Neuronal stem cell (in vitro differentiated cells): Measurements from ENCODE around the gene GRAP2.

Source experiments
- DNase-seq: peaks from one replicate; pipeline ENCODE4 v3.0.0-alpha.2; 2013; ENCODE audit warnings: low spot score
- H2AFZ ChIP-seq: one replicate; pipeline ENCODE4 v1.6.1; 2013; ENCODE audit warnings: mild to moderate bottlenecking, low read length, inconsistent platforms
- H2AK5ac ChIP-seq: 2 replicates; pipeline ENCODE4 v1.6.1; 2013; ENCODE audit warnings: low read depth, mild to moderate bottlenecking, inconsistent platforms, low read length, moderate library complexity, mixed read lengths
- H2BK120ac ChIP-seq: 2 replicates; pipeline ENCODE4 v1.6.1; 2013; ENCODE audit warnings: low read depth, mild to moderate bottlenecking, inconsistent platforms, low read length, moderate library complexity, mixed read lengths
- H2BK12ac ChIP-seq: one replicate; pipeline ENCODE4 v1.6.1; 2013; ENCODE audit warnings: low read length, inconsistent platforms
- H2BK15ac ChIP-seq: 2 replicates; pipeline ENCODE4 v1.6.1; 2013; ENCODE audit warnings: mild to moderate bottlenecking, low read length, inconsistent platforms, mixed read lengths
- H2BK5ac ChIP-seq: one replicate; pipeline ENCODE4 v1.6.1; 2013; ENCODE audit warnings: inconsistent platforms, mild to moderate bottlenecking, low read length, moderate library complexity
- H3K14ac ChIP-seq: one replicate; pipeline ENCODE4 v1.6.1; 2013; ENCODE audit warnings: low read length, inconsistent platforms
- H3K18ac ChIP-seq: 2 replicates; pipeline ENCODE4 v1.6.1; 2013; ENCODE audit warnings: low read length, inconsistent platforms
- H3K23ac ChIP-seq: 2 replicates; pipeline ENCODE4 v1.6.1; 2013; ENCODE audit warnings: low read depth, mild to moderate bottlenecking, mixed read lengths, low read length, inconsistent platforms; ENCODE audit not compliant: poor library complexity
- H3K27ac ChIP-seq: replicated peaks from 3 replicates; pipeline ENCODE4 v1.5.1; 2013; ENCODE audit warnings: low read length, inconsistent platforms
- H3K27me3 ChIP-seq, 3 experiments: 2 replicates each; pipeline ENCODE4 v1.6.1; 2013; ENCODE audit warnings: low read length in 3 of 3, mild to moderate bottlenecking in 2 of 3, inconsistent platforms in 1 of 3, low read depth in 1 of 3, mixed read lengths in 1 of 3, moderate library complexity in 1 of 3; ENCODE audit not compliant: control insufficient read depth in 3 of 3, insufficient read depth in 3 of 3
- H3K36me3 ChIP-seq, 2 donors: replicated peaks in 1 of 2; 2 replicates each; pipeline ENCODE4 v1.6.1; 2013; ENCODE audit warnings: low read length in 2 of 2; ENCODE audit not compliant: control insufficient read depth in 2 of 2, insufficient read depth in 2 of 2
- H3K4ac ChIP-seq: 2 replicates; pipeline ENCODE4 v1.6.1; 2013; ENCODE audit warnings: inconsistent platforms, mild to moderate bottlenecking, low read length, moderate library complexity
- H3K4me1 ChIP-seq, 2 donors: 1 replicate in 1 of 2; 2 replicates in 1 of 2; pipeline ENCODE4 v1.6.1; 2013; ENCODE audit warnings: low read length in 2 of 2, low read depth in 1 of 2; ENCODE audit not compliant: control insufficient read depth in 2 of 2, insufficient read depth in 1 of 2
- H3K4me2 ChIP-seq: one replicate; pipeline ENCODE4 v1.6.1; 2013; ENCODE audit warnings: mild to moderate bottlenecking, low read length, inconsistent platforms; ENCODE audit not compliant: insufficient read depth, poor library complexity, severe bottlenecking
- H3K4me3 ChIP-seq, 2 donors: 2 replicates each; pipeline ENCODE4 v1.5.1; 2013; ENCODE audit warnings: low read length in 2 of 2, mild to moderate bottlenecking in 2 of 2, inconsistent platforms in 1 of 2, moderate library complexity in 1 of 2
- H3K79me1 ChIP-seq: one replicate; pipeline ENCODE4 v1.6.1; 2013; ENCODE audit warnings: low read depth, mild to moderate bottlenecking, inconsistent platforms, low read length, moderate library complexity
- H3K9ac ChIP-seq: one replicate; pipeline ENCODE4 v1.6.1; 2013; ENCODE audit warnings: mild to moderate bottlenecking, low read depth, low read length, inconsistent platforms; ENCODE audit not compliant: poor library complexity
- H3K9me3 ChIP-seq, 2 donors: replicated peaks in 1 of 2; 2 replicates each; pipeline versions ENCODE3 to v1.6.1; 2013; ENCODE audit warnings: low read length in 2 of 2, mild to moderate bottlenecking in 2 of 2, inconsistent platforms in 1 of 2, low read depth in 1 of 2, mixed read lengths in 1 of 2, moderate library complexity in 1 of 2; ENCODE audit not compliant: control insufficient read depth in 2 of 2, insufficient read depth in 1 of 2
- H4K8ac ChIP-seq: one replicate; pipeline ENCODE4 v1.6.1; 2013; ENCODE audit warnings: low read depth, mild to moderate bottlenecking, inconsistent platforms, low read length, moderate library complexity
- H4K91ac ChIP-seq: one replicate; pipeline ENCODE4 v1.6.1; 2013; ENCODE audit warnings: low read length, low read depth, mild to moderate bottlenecking, inconsistent platforms; ENCODE audit not compliant: poor library complexity
- WGBS, 2 donors: extraction: QIAGEN DNeasy Blood & Tissue Kit; methylation state at CpG; one replicate each; pipeline ENCODE4 v1.1.7; 2013; ENCODE audit warnings: missing lambda C conversion rate in 2 of 2, mixed read lengths in 1 of 2; ENCODE audit not compliant: insufficient read length in 2 of 2, insufficient replicate concordance in 1 of 2; ENCODE audit errors: extremely low coverage in 2 of 2; 5-methylcytosine and 5-hydroxymethylcytosine counted together

Gene GRAP2

DNA sequence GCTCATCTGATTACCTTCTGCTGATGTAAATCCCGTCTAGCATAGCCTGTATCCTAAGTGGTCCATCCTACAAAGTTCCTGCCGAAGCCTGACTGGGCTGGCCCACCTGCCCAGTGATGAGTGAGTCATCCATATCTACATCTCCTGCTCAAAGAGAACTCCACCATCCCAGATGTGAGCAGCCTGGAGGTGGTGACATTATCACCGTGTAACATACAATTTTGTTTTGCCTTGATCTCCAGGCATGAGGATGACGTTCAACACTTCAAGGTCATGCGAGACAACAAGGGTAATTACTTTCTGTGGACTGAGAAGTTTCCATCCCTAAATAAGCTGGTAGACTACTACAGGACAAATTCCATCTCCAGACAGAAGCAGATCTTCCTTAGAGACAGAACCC, 64.9 kb downstream of the GRAP2 start:
- H3K4me1 ChIP-seq: peaks cover 0 to 11% of the 10 kb centered on the region in 2 donors
- H4K8ac ChIP-seq: no peak overlapping the region
- H2BK15ac ChIP-seq: no peak overlapping the region
- H3K79me1 ChIP-seq: no peaks in the 10 kb centered on the region
- H3K18ac ChIP-seq: no peak overlapping the region
- no peak overlapping the region for H2AFZ ChIP-seq
- no peak for DNase-seq
- no peak overlapping the region for H3K4me3 ChIP-seq
- H2BK5ac ChIP-seq: no peak overlapping the region
- no peak overlapping the region for H3K9ac ChIP-seq
- H3K9me3 ChIP-seq: no peaks in the 10 kb centered on the region
- H4K91ac ChIP-seq: no peak overlapping the region
- no peak overlapping the region for H3K14ac ChIP-seq
- no peak overlapping the region for H3K4ac ChIP-seq
- no peak overlapping the region for H2BK120ac ChIP-seq
- no peaks in the 10 kb centered on the region for H3K36me3 ChIP-seq
- WGBS, 2 donors: no CpG with 5 or more reads among the region's 5 CpGs
- H3K4me2 ChIP-seq: no peak overlapping the region
- no peak overlapping the region for H2AK5ac ChIP-seq
- H3K27ac ChIP-seq: no peak overlapping the region
- H3K23ac ChIP-seq: no peak overlapping the region
- peaks cover 0 to 11% (median 0%) of the 10 kb centered on the region in 3 experiments for H3K27me3 ChIP-seq
- no peak overlapping the region for H2BK12ac ChIP-seq

DNA sequence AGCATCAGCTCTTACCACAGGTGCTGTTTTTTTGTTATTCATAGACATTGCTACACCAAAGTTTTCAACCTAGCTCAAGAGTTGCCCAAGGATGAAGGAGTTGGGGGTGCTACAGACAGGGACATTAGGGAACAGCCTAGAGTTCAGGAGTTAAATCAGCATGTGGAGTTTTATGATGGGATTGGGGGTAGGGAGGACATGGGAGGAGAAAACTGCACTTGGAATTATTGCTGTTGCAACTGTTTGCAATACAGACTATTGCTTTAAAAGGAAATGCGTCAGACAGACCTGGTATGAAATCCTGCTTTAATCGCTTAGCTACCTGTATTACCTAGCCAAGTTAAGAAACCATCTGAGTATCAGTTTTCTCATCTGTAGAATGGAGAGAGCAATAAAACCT, 65.6 kb downstream of the GRAP2 start:
- no peak overlapping the region for H2AK5ac ChIP-seq
- H2BK12ac ChIP-seq: no peak overlapping the region
- H3K14ac ChIP-seq: no peak overlapping the region
- H4K8ac ChIP-seq: no peak overlapping the region
- WGBS, 2 donors: no CpG with 5 or more reads among the region's 2 CpGs
- H3K27me3 ChIP-seq: peaks cover 0 to 7% (median 0%) of the 10 kb centered on the region in 3 experiments
- H3K4ac ChIP-seq: no peak overlapping the region
- no peak overlapping the region for H3K23ac ChIP-seq
- no peak overlapping the region for H3K18ac ChIP-seq
- H2BK5ac ChIP-seq: no peak overlapping the region
- no peak overlapping the region for H2AFZ ChIP-seq
- no peak overlapping the region for H2BK15ac ChIP-seq
- no peaks in the 10 kb centered on the region for H3K36me3 ChIP-seq
- H4K91ac ChIP-seq: no peak overlapping the region
- no peak overlapping the region for H3K4me2 ChIP-seq
- no peak overlapping the region for H3K9ac ChIP-seq
- H3K9me3 ChIP-seq: no peaks in the 10 kb centered on the region
- H3K27ac ChIP-seq: no peak overlapping the region
- no peak overlapping the region for H2BK120ac ChIP-seq
- no peak overlapping the region for H3K4me3 ChIP-seq
- no peaks in the 10 kb centered on the region for H3K79me1 ChIP-seq
- no peak for DNase-seq
- peaks cover 0 to 11% of the 10 kb centered on the region in 2 donors for H3K4me1 ChIP-seq

DNA sequence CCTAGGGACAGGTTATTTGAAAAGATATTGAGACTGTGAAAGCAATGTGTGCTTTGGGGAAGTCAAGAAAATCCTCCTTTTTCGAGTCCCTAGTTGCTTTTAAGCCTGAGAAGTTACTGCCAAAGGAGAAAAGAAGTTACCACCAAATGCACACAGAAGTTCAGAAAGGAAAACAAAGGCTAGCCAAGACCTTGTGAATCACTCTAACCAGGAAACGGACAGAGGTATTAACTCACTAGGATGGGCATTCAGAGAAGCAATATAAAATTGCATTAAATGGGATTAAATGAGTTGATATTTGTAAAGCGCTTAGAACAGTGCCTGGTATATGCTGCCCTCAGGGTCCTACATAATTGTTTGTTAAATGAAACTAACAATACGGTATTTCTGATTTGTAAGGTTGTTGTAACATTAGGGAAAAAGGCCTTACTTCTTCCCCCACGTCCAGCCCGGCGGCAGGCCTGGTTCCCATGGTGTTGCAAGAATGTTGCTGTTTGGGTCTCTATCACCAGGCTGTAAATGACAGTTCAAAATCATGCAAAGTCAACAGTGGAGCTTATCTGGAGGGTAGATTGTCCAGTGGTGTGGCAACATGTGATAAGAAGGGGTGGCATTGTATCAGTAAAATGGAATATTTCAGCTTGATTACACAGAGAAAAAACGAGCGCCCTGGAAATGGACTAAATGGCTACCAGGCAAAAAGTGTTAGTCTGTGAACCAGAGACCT, 66.4 kb downstream of the GRAP2 start:
- Histone ChIP-seq H2AFZ (no peak overlapping the region), H2AK5ac (no peak overlapping the region), H3K14ac (no peak overlapping the region), H4K8ac (no peak overlapping the region), H2BK15ac (no peak overlapping the region), H3K27me3 (peaks cover 0 to 6% (median 0%) of the 10 kb centered on the region in 3 experiments), H3K4me2 (no peak overlapping the region), H3K9me3 (no peaks in the 10 kb centered on the region), H3K4me1 (peaks cover 0 to 11% of the 10 kb centered on the region in 2 donors), H2BK5ac (no peak overlapping the region), H3K4me3 (no peak overlapping the region), H3K79me1 (no peaks in the 10 kb centered on the region), H3K9ac (no peak overlapping the region), H3K36me3 (no peaks in the 10 kb centered on the region), H3K4ac (no peak overlapping the region), H3K18ac (no peak overlapping the region), H3K23ac (no peak overlapping the region), H2BK12ac (no peak overlapping the region), H2BK120ac (no peak overlapping the region), H3K27ac (no peak overlapping the region), H4K91ac (no peak overlapping the region)
- no CpG with 5 or more reads among the region's 9 CpGs for WGBS, 2 donors
- DNase-seq: no peak

DNA sequence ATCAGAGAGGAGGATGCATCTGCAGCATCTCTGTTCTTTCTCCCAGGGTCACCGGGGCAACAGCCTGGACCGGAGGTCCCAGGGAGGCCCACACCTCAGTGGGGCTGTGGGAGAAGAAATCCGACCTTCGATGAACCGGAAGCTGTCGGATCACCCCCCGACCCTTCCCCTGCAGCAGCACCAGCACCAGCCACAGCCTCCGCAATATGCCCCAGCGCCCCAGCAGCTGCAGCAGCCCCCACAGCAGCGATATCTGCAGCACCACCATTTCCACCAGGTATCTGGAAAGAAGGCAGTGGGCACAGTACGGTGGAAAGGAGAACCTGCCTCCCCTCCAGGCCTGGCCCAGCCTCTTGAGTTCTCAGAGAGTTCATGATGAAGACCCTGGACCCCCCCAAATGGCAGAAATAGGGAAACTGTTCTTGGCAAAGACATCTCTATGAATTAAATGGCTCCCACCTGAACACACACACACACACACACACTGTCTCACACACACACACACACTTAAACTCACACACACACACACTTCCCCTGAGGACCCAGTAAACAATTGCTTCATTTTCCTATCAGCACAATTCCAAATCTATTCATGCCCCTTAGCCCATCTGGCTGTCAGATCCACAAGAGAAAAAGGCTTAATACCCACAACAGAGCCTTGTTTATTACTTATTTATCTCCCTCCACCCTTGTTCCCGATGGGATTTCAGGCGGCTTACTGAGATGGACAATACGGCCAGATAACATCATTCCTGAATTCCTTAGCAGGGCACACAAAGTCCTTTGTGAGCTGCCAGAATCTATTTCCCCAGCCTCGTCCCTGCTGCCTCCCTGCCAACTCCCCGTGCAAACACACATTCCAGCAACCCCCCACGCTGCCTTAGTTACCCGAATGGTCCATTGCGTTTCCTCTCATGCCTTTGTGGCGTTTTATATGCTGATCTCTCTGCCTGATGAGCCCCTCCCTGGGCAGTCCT, 67.4 kb downstream of the GRAP2 start:
- H2BK5ac ChIP-seq: no peak overlapping the region
- H3K79me1 ChIP-seq: no peaks in the 10 kb centered on the region
- no peak overlapping the region for H2AK5ac ChIP-seq
- peaks cover 0 to 6% (median 0%) of the 10 kb centered on the region in 3 experiments for H3K27me3 ChIP-seq
- peaks cover 0 to 18% of the 10 kb centered on the region in 2 donors for H3K4me1 ChIP-seq
- WGBS, 2 donors: no CpG with 5 or more reads among the region's 20 CpGs
- no peak overlapping the region for H4K91ac ChIP-seq
- H3K36me3 ChIP-seq: no peaks in the 10 kb centered on the region
- H2BK15ac ChIP-seq: peak overlapping the region; percentile 75
- H3K9me3 ChIP-seq: no peaks in the 10 kb centered on the region
- no peak overlapping the region for H3K4me2 ChIP-seq
- no peak overlapping the region for H2BK120ac ChIP-seq
- H4K8ac ChIP-seq: no peak overlapping the region
- H3K4ac ChIP-seq: no peak overlapping the region
- H3K9ac ChIP-seq: no peak overlapping the region
- no peak overlapping the region for H2AFZ ChIP-seq
- no peak overlapping the region for H3K27ac ChIP-seq
- peak overlapping the region; percentile 85 for H3K18ac ChIP-seq
- peak overlapping the region; percentile 42 for H3K14ac ChIP-seq
- peak; percentile 41 for DNase-seq
- no peak overlapping the region for H3K23ac ChIP-seq
- H3K4me3 ChIP-seq: no peak overlapping the region
- H2BK12ac ChIP-seq: no peak overlapping the region
